Hepatocyte (in vitro differentiated cells): ENCODE results near the gene LPP.

Source experiments
- EZH2 ChIP-seq: fragments of 200-600 bp; sonication (generic); IDR thresholded peaks from 2 replicates; pipeline ENCODE4 v1.6.1; 2016; ENCODE audit warnings: antibody characterized with exemption, mild to moderate bottlenecking, borderline replicate concordance
- EZH2phosphoT487 ChIP-seq: fragments of 200-600 bp; sonication (generic); IDR thresholded peaks from one replicate; pipeline ENCODE4 v1.6.1; 2018; ENCODE audit warnings: antibody characterized with exemption, mild to moderate bottlenecking, low read depth, moderate library complexity; ENCODE audit not compliant: unreplicated experiment, severe bottlenecking
- TF ChIP-seq, protein P1 (sequence below): fragments of 200-600 bp; sonication (generic); IDR thresholded peaks from 2 replicates; pipeline ENCODE4 v1.5.1; 2016; ENCODE audit warnings: antibody characterized with exemption, mild to moderate bottlenecking; ENCODE audit not compliant: poor library complexity

GRCh38 chr3:188472336-188472735, 318.4 kb downstream of the LPP start:
- TF ChIP-seq, protein P1, sequence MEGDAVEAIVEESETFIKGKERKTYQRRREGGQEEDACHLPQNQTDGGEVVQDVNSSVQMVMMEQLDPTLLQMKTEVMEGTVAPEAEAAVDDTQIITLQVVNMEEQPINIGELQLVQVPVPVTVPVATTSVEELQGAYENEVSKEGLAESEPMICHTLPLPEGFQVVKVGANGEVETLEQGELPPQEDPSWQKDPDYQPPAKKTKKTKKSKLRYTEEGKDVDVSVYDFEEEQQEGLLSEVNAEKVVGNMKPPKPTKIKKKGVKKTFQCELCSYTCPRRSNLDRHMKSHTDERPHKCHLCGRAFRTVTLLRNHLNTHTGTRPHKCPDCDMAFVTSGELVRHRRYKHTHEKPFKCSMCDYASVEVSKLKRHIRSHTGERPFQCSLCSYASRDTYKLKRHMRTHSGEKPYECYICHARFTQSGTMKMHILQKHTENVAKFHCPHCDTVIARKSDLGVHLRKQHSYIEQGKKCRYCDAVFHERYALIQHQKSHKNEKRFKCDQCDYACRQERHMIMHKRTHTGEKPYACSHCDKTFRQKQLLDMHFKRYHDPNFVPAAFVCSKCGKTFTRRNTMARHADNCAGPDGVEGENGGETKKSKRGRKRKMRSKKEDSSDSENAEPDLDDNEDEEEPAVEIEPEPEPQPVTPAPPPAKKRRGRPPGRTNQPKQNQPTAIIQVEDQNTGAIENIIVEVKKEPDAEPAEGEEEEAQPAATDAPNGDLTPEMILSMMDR, result no peak
- TF ChIP-seq EZH2, result no peak
- no peak for TF ChIP-seq EZH2phosphoT487
